ENCODE data around the gene COX10.

- no peak for TF ChIP-seq POLR2AphosphoS5 (IDR thresholded peaks at IDR 0.05; ENCODE audit: low read depth, low read length)
- no peak for TF ChIP-seq CTCF (IDR thresholded peaks at IDR 0.05)
- no peak for TF ChIP-seq SIN3A (IDR thresholded peaks at IDR 0.05; ENCODE audit: borderline replicate concordance, insufficient read depth, low read depth, low read length)
- no peak for TF ChIP-seq REST (IDR thresholded peaks at IDR 0.05; ENCODE audit: insufficient read depth in 1 of 2, low read depth in 2 of 2, low read length in 1 of 2)
These were observed 66.7 kb downstream of the COX10 start for GRCh38 chr17:14135906-14136590.
